HCT116 (cell line): ENCODE data around the gene ESPNL. TPM values are rescaled to one million over a fixed set of nuclear protein-coding genes. Genes with fewer than 3 reads are reported as not detected.

Source experiments
- ATAC-seq: fragments of 200-7000 bp; cut with Tn5 transposase; 2 replicates; pipeline ENCODE4 v1.9.1; 2020; ENCODE audit warnings: mild to moderate bottlenecking, moderate library complexity
- BruUV-seq: library from RNA; stranded (reverse); fragments of 400-500 nt; replicated peaks from 2 replicates; lab custom pipeline; 2021; lab: Mats Ljungman, UMichigan
- CTCF ChIA-PET: fragments of 300-600 bp; sonication (Branson Sonifier 250); formaldehyde crosslinking; loops from one replicate; lab custom pipeline; 2021; ENCODE audit warnings: antibody characterized with exemption; lab: Charles Lee
- POLR2A ChIA-PET: fragments of 300-600, 350-600 bp; sonication (Branson Sonifier 250); formaldehyde crosslinking; loops from one replicate; lab custom pipeline; 2021; ENCODE audit warnings: antibody characterized with exemption; lab: Charles Lee
- RAD21 ChIA-PET, 2 experiments: fragments of 300-600 bp; sonication (Branson Sonifier 250); formaldehyde crosslinking; loops; one replicate each; lab custom pipeline; 2023; ENCODE audit warnings: low total read pairs in 2 of 2; ENCODE audit not compliant: uncharacterized antibody in 2 of 2, unreplicated experiment in 2 of 2, low non-redundant PET in 1 of 2; lab: Charles Lee
- DNase-seq: peaks from one replicate; pipeline ENCODE4 v3.0.0-alpha.2; 2010; ENCODE audit warnings: low read depth, low spot score
- H2AFZ ChIP-seq: fragments of 200-600 bp; shearing (Covaris generic), sonication (generic); 2 replicates; pipeline ENCODE4 v1.6.1; 2017; ENCODE audit warnings: low read depth, mixed run types, mixed read lengths, antibody characterized with exemption, low read length; ENCODE audit not compliant: poor library complexity, severe bottlenecking
- H3K27ac ChIP-seq: 2 replicates; pipeline ENCODE4 v1.5.1; 2012; ENCODE audit warnings: low read depth, low read length
- H3K27me3 ChIP-seq: fragments of 200-600 bp; sonication (generic); 2 replicates; pipeline ENCODE4 v1.6.1; 2016; ENCODE audit warnings: mixed run types, low read length, mixed read lengths; ENCODE audit not compliant: insufficient read depth
- H3K36me3 ChIP-seq, 2 experiments: fragments of 200-500 bp in 1 of 2; fragments of 200-600 bp in 1 of 2; sonication (Bioruptor generic) in 1 of 2; sonication (generic) in 1 of 2; 2 replicates each; pipeline versions ENCODE4 v1.5.1 to v1.6.1; 2014 to 2016; ENCODE audit warnings: low read length in 2 of 2, inconsistent platforms in 1 of 2, mixed read lengths in 1 of 2, mixed run types in 1 of 2; ENCODE audit not compliant: insufficient read depth in 2 of 2, control insufficient read depth in 1 of 2
- H3K4me1 ChIP-seq, 2 experiments: fragments of 200-600 bp in 1 of 2; sonication (generic) in 1 of 2; 2 replicates each; pipeline versions ENCODE4 v1.5.1 to v1.6.1; 2012 to 2017; ENCODE audit warnings: low read length in 2 of 2, inconsistent platforms in 1 of 2, mild to moderate bottlenecking in 1 of 2, mixed read lengths in 1 of 2, mixed run types in 1 of 2, moderate library complexity in 1 of 2; ENCODE audit not compliant: insufficient read depth in 2 of 2, control insufficient read depth in 1 of 2
- H3K4me2 ChIP-seq: fragments of 200-600 bp; sonication (generic); 2 replicates; pipeline ENCODE4 v1.6.1; 2017; ENCODE audit warnings: mixed run types, low read length, mixed read lengths
- H3K4me3 ChIP-seq, 2 experiments: fragments of 200-600 bp in 1 of 2; sonication (generic) in 1 of 2; replicated peaks in 1 of 2; 2 replicates each; pipeline ENCODE4 v1.5.1; 2011 to 2016; ENCODE audit warnings: low read length in 2 of 2, control low read depth in 1 of 2, low read depth in 1 of 2, mild to moderate bottlenecking in 1 of 2, mixed read lengths in 1 of 2, mixed run types in 1 of 2
- H3K79me2 ChIP-seq: fragments of 200-600 bp; sonication (generic); 2 replicates; pipeline ENCODE4 v1.6.1; 2017; ENCODE audit warnings: mild to moderate bottlenecking, mixed run types, low read length, moderate library complexity, mixed read lengths; ENCODE audit not compliant: insufficient read depth
- H3K9ac ChIP-seq: fragments of 200-600 bp; sonication (generic); 2 replicates; pipeline ENCODE4 v1.6.1; 2016; ENCODE audit warnings: low read length, mixed read lengths
- H3K9me2 ChIP-seq: fragments of 200-600 bp; sonication (generic), shearing (Covaris generic); 2 replicates; pipeline ENCODE4 v1.6.1; 2017; ENCODE audit warnings: mixed run types, mild to moderate bottlenecking, moderate library complexity; ENCODE audit not compliant: insufficient read depth
- H3K9me3 ChIP-seq, 2 experiments: fragments of 200-500 bp in 1 of 2; fragments of 200-600 bp in 1 of 2; sonication (Bioruptor generic) in 1 of 2; sonication (generic) in 1 of 2; 2 replicates each; pipeline ENCODE4 v1.6.1; 2014 to 2017; ENCODE audit warnings: low read length in 2 of 2, mixed read lengths in 2 of 2, inconsistent platforms in 1 of 2, low read depth in 1 of 2, mild to moderate bottlenecking in 1 of 2, mixed run types in 1 of 2, moderate library complexity in 1 of 2; ENCODE audit not compliant: control insufficient read depth in 1 of 2, insufficient read depth in 1 of 2
- H4K20me1 ChIP-seq: fragments of 200-600 bp; sonication (generic), shearing (Covaris generic); 2 replicates; pipeline ENCODE4 v1.6.1; 2017; ENCODE audit warnings: mixed run types, mild to moderate bottlenecking, moderate library complexity; ENCODE audit not compliant: insufficient read depth
- CBX3 ChIP-seq: IDR thresholded peaks from 2 replicates; pipeline ENCODE4 v1.6.1; 2012; ENCODE audit warnings: low read depth
- CEBPB ChIP-seq: IDR thresholded peaks from 2 replicates; pipeline ENCODE4 v1.6.1; 2012; ENCODE audit warnings: low read depth
- CTCF ChIP-seq, 3 experiments: fragments of 200-600 bp in 1 of 3; sonication (generic) in 1 of 3; IDR thresholded peaks in 2 of 3; conservative IDR thresholded peaks in 1 of 3; 2 replicates each; pipeline ENCODE4 v1.5.1; 2012 to 2017; ENCODE audit warnings: low read depth in 2 of 3, low read length in 2 of 3, antibody characterized with exemption in 1 of 3, borderline replicate concordance in 1 of 3, control low read depth in 1 of 3, mild to moderate bottlenecking in 1 of 3, mixed read lengths in 1 of 3, mixed run types in 1 of 3, moderate library complexity in 1 of 3; ENCODE audit not compliant: insufficient read depth in 1 of 3
- EZH2 ChIP-seq: fragments of 200-600 bp; sonication (generic); IDR thresholded peaks from 2 replicates; pipeline ENCODE4 v1.6.1; 2017; ENCODE audit warnings: antibody characterized with exemption, mixed run types
- FOSL1 ChIP-seq: IDR thresholded peaks from 2 replicates; pipeline ENCODE4 v1.6.1; 2012; ENCODE audit warnings: low read depth
- RAD21 ChIP-seq: IDR thresholded peaks from 2 replicates; pipeline ENCODE4 v1.6.1; 2012; ENCODE audit warnings: low read depth, mild to moderate bottlenecking
- SIN3A ChIP-seq: IDR thresholded peaks from 2 replicates; pipeline ENCODE4 v1.6.1; 2012; ENCODE audit warnings: low read depth
- SRF ChIP-seq: IDR thresholded peaks from 2 replicates; pipeline ENCODE4 v1.6.1; 2012; ENCODE audit warnings: low read depth
- TCF7L2 ChIP-seq: IDR thresholded peaks from 2 replicates; pipeline ENCODE4 v1.7.0; 2011; ENCODE audit warnings: borderline replicate concordance, inconsistent platforms; ENCODE audit not compliant: insufficient read depth, insufficient read length; ENCODE audit errors: extremely low read depth
- ZNF274 ChIP-seq: fragments of 200-500 bp; sonication (Bioruptor generic); IDR thresholded peaks from 2 replicates; pipeline ENCODE4 v1.6.1; 2014; ENCODE audit warnings: mild to moderate bottlenecking, low read depth, low read length, inconsistent platforms
- intact Hi-C: fragments of 100-400 bp; cut with micrococcal nuclease; formaldehyde crosslinking; loops from 2 replicates; pipeline ENCODE4 v1.10.0; 2022
- total RNA-seq: library from RNA; stranded (reverse); gene quantifications from one replicate; pipeline ENCODE4 v1.2.1, GENCODE V29; 2021; ENCODE audit not compliant: unreplicated experiment
- TF ChIP-seq, protein P1 (sequence below): IDR thresholded peaks from 2 replicates; pipeline ENCODE4 v1.6.1; 2012

ESPNL gene
- total RNA-seq, 1 experiment from 2014 or later: 0.22 TPM

- no peak for TF ChIP-seq CTCF (IDR thresholded peaks at IDR 0.05 in 2 of 3, conservative IDR thresholded peaks at IDR 0.05 in 1 of 3; ENCODE audit: borderline replicate concordance in 1 of 3, insufficient read depth in 1 of 3, low read depth in 2 of 3, low read length in 2 of 3)
- no peak for TF ChIP-seq SRF
Measured at GRCh38 chr2:238067939-238068338, 32.2 kb upstream of the ESPNL start (continued).

- ChIA-PET POLR2A (no interaction called here), CTCF (no interaction called here), RAD21 (no interaction called here)
- Histone ChIP-seq H3K9me2 (no peaks in the 10 kb centered on the region), H3K79me2 (peaks cover 19% of the 10 kb centered on the region; the same call in 1 of the 2 replicates), H3K9me3 (no peaks in the 10 kb centered on the region), H3K4me2 (no peak overlapping the region), H4K20me1 (no peaks in the 10 kb centered on the region), H3K36me3 (peaks cover 16 to 50% of the 10 kb centered on the region in 2 experiments), H3K27ac (no peak overlapping the region), H2AFZ (no peak overlapping the region), H3K27me3 (no peaks in the 10 kb centered on the region), H3K4me3 (no peak overlapping the region), H3K9ac (no peak overlapping the region), H3K4me1 (no peaks in the 10 kb centered on the region)
- intact Hi-C loops: no loop called here
- TF ChIP-seq RAD21: no peak
- TF ChIP-seq, protein P1, sequence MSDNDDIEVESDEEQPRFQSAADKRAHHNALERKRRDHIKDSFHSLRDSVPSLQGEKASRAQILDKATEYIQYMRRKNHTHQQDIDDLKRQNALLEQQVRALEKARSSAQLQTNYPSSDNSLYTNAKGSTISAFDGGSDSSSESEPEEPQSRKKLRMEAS: no peak
- TF ChIP-seq SIN3A: no peak
- no peak for TF ChIP-seq TCF7L2
- TF ChIP-seq CEBPB: no peak
- no peak for TF ChIP-seq FOSL1
- TF ChIP-seq SRF: no peak
- TF ChIP-seq EZH2: no peak
- no peak for TF ChIP-seq CBX3
- TF ChIP-seq ZNF274: no peak
- ATAC-seq (no peak), DNase-seq (no peak)
- no TSS peak for BruUV-seq
Measured at GRCh38 chr2:238069021-238069709, 31.0 kb upstream of the ESPNL start.
